ENCODE measurements around the gene LANCL2. TPM values are rescaled to one million over a fixed set of nuclear protein-coding genes. Genes with fewer than 3 reads are reported as not detected.
A peak's percentile ranks its signal among the peaks of the same experiment; 100 is the strongest.

Gene LANCL2
- total RNA-seq, 2 donors from 2014 or later = 6.6 to 11.4 TPM

DNA sequence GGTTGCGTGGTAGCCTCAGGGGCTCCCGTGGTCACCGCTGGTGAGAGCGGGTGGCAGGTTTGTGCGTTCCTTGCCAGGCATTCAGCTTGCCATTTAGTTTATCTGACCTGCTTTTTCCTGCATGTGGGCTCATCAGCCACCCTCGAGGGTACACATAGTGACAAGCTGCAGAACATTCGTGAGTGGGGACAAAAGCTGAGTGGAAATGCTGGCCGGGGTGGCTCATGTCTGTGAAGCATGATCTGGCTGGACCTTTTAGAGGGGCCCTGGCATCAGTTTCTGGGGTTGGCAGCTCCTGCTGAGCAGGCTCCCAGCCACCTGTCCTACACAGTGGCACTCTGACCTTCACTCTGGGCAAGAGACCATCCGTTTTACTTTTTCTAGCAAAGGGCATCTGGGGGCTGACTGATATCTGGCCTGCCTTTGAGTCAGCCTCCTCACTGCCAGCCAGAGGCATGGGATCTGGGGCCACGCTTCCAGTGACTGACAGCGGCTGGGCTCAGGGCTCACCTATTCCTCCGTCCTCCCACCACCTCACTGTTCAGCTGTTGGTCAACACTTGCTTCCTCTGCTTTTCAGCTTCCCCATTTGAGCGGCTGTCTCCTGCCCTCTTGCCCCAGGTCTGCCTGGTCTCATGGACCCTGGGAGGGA is 75.0 kb downstream of the LANCL2 start:
- TF ChIP-seq, protein P1, sequence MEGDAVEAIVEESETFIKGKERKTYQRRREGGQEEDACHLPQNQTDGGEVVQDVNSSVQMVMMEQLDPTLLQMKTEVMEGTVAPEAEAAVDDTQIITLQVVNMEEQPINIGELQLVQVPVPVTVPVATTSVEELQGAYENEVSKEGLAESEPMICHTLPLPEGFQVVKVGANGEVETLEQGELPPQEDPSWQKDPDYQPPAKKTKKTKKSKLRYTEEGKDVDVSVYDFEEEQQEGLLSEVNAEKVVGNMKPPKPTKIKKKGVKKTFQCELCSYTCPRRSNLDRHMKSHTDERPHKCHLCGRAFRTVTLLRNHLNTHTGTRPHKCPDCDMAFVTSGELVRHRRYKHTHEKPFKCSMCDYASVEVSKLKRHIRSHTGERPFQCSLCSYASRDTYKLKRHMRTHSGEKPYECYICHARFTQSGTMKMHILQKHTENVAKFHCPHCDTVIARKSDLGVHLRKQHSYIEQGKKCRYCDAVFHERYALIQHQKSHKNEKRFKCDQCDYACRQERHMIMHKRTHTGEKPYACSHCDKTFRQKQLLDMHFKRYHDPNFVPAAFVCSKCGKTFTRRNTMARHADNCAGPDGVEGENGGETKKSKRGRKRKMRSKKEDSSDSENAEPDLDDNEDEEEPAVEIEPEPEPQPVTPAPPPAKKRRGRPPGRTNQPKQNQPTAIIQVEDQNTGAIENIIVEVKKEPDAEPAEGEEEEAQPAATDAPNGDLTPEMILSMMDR (IDR thresholded peaks at IDR 0.05) = no peak
- H3K4me3 ChIP-seq = no peak overlapping the region
- H3K36me3 ChIP-seq = no peaks in the 10 kb centered on the region
- no peaks in the 10 kb centered on the region for H3K27me3 ChIP-seq (replicated peaks; ENCODE audit: insufficient read depth)
- no peaks in the 10 kb centered on the region for H3K9me3 ChIP-seq
- peaks cover 0 to 8% of the 10 kb centered on the region in 2 donors for H3K4me1 ChIP-seq (ENCODE audit: control insufficient read depth in 1 of 2, low read depth in 2 of 2)
- no peak overlapping the region for H3K27ac ChIP-seq
- DNase-seq (ENCODE audit: low spot score) (no peak), ATAC-seq (ENCODE audit: insufficient number of reproducible peaks, low FRiP score, low read depth) (no peak)

DNA sequence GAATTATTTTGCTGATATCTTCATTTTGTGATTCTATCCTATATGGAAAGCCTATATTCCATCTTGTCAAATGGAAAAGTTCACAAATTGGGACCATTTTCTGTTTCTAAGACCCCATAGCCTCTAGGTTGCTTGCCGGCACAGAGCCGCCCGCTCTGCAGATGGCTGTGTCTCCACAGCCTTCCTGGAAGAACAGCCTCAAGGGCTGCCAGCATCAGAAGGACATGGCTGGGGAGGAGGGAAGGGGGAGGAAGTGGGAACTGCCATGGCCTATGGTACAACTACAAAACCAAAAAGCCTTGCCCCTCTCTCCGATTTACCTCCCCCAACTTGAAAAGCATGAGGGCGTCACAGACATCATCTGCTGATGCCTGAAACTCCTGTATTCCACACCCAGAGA is 75.9 kb downstream of the LANCL2 start:
- H3K4me3 ChIP-seq = no peak overlapping the region
- H3K36me3 ChIP-seq = no peaks in the 10 kb centered on the region
- no peaks in the 10 kb centered on the region for H3K9me3 ChIP-seq
- peaks cover 0 to 8% of the 10 kb centered on the region in 2 donors for H3K4me1 ChIP-seq (ENCODE audit: control insufficient read depth in 1 of 2, low read depth in 2 of 2)
- H3K27ac ChIP-seq = no peak overlapping the region
- DNase-seq (ENCODE audit: low spot score) (no peak), ATAC-seq (ENCODE audit: insufficient number of reproducible peaks, low FRiP score, low read depth) (no peak)
- TF ChIP-seq, protein P1 (IDR thresholded peaks at IDR 0.05) = no peak
- no peaks in the 10 kb centered on the region for H3K27me3 ChIP-seq (replicated peaks; ENCODE audit: insufficient read depth)

DNA sequence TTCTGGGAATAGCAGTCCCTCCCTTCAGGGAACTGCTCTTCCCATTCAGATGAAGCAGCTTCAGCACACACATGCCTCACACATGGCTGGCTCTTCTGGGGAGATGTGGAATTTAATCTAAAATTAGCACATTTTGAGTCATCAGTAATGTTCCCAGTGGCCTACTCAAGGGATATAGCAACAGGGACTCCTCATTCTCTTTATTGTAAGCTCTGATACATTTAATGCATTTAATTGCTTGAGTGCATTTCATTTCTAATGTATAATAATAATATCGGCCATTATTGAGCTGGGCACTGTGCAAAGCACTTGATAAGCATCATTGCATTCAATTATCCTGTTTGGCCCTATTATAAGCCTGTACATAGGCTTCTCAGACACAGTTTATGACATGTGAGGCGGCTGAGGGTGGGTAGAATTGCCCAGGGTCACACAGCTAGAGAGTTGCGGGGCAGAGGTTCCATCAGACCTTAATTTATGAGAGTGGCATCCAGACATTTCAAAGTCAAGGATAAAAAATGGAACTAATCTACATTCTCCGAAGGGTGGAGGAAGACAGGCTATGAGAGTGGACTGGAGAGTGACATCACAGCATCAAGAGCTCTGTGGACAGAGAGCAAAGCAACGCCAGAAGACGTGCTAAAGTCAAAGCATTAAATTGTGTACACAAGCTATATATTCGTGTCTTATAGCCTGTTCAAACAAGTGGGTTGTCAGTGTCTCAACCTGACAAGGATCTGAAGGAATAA is 76.8 kb downstream of the LANCL2 start:
- no peaks in the 10 kb centered on the region for H3K9me3 ChIP-seq
- no peak overlapping the region for H3K27ac ChIP-seq
- DNase-seq (ENCODE audit: low spot score) = no peak
- TF ChIP-seq, protein P1 (IDR thresholded peaks at IDR 0.05) = no peak
- H3K27me3 ChIP-seq (replicated peaks; ENCODE audit: insufficient read depth) = no peaks in the 10 kb centered on the region
- peaks cover 0 to 8% of the 10 kb centered on the region in 2 donors for H3K4me1 ChIP-seq (ENCODE audit: control insufficient read depth in 1 of 2, low read depth in 2 of 2)
- no peak overlapping the region for H3K4me3 ChIP-seq
- ATAC-seq (ENCODE audit: insufficient number of reproducible peaks, low FRiP score, low read depth) = peak; percentile 55
- no peaks in the 10 kb centered on the region for H3K36me3 ChIP-seq

DNA sequence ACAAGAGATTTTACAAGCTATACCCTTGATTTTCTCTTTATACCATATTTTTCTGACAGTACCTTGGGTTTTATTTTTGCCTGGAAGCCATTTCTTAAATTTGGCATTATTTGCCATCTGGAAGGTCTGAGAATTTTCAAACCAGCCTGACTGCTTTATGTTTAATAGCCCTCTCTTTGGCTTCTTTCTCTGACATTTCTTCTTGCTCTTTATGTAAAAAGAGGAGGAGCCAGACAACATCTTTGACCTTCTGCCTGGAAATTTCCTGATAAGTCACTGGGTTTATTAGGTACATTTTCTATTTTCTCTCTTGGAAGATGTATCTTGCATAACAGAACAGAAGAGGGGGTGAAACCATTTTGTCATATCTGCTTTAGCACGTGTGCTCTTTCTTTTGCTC is 79.6 kb downstream of the LANCL2 start:
- no peaks in the 10 kb centered on the region for H3K27me3 ChIP-seq (replicated peaks; ENCODE audit: insufficient read depth)
- H3K9me3 ChIP-seq = no peaks in the 10 kb centered on the region
- DNase-seq (ENCODE audit: low spot score) = no peak
- H3K27ac ChIP-seq = no peak overlapping the region
- no peak overlapping the region for H3K4me3 ChIP-seq
- H3K4me1 ChIP-seq (ENCODE audit: control insufficient read depth in 1 of 2, low read depth in 2 of 2) = peaks cover 0 to 8% of the 10 kb centered on the region in 2 donors
- H3K36me3 ChIP-seq = no peaks in the 10 kb centered on the region
- no peak for ATAC-seq (ENCODE audit: insufficient number of reproducible peaks, low FRiP score, low read depth)
- TF ChIP-seq, protein P1 (IDR thresholded peaks at IDR 0.05) = no peak

DNA sequence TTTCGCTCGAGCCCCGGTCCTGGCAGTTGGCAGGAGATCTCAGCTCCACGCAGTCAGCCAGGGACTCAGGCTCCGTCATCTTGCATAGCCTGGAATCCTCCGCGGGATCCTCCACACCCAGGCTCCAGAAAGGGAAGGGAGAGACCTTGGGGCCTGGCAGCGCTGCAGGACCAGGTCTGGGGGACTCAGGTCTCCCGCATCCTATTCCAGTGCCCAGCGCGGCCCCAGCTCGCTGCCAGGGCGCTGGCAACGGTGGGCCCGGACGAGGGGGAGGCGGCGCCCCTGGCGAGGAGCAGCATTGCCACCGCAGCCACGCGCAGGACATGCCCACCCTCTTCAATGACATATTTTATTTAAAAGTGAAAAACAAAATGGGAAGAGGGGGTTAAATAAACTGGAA is 83.4 kb downstream of the LANCL2 start:
- Histone ChIP-seq H3K36me3 (no peaks in the 10 kb centered on the region), H3K27ac (no peak overlapping the region), H3K9me3 (no peaks in the 10 kb centered on the region), H3K4me1 (ENCODE audit: control insufficient read depth in 1 of 2, low read depth in 2 of 2) (no peaks in the 10 kb centered on the region), H3K4me3 (no peak overlapping the region), H3K27me3 (replicated peaks; ENCODE audit: insufficient read depth) (no peaks in the 10 kb centered on the region)
- DNase-seq (ENCODE audit: low spot score) = no peak
- no peak for ATAC-seq (ENCODE audit: insufficient number of reproducible peaks, low FRiP score, low read depth)
- TF ChIP-seq, protein P1 (IDR thresholded peaks at IDR 0.05) = no peak
